NCI-H128 (cell line): Measurements from ENCODE around the gene EFHC2.
"Not testable (repeated sequence)": the region's sequence is repeated elsewhere in the genome, so short reads cannot be mapped to it uniquely, and the experiment has no call there.

ENCODE experiments used
- DNase-seq: peaks from one replicate; lab custom pipeline; 2025; ENCODE audit not compliant: unreplicated experiment; lab: John Stamatoyannopoulos, UW

Gene EFHC2

DNA sequence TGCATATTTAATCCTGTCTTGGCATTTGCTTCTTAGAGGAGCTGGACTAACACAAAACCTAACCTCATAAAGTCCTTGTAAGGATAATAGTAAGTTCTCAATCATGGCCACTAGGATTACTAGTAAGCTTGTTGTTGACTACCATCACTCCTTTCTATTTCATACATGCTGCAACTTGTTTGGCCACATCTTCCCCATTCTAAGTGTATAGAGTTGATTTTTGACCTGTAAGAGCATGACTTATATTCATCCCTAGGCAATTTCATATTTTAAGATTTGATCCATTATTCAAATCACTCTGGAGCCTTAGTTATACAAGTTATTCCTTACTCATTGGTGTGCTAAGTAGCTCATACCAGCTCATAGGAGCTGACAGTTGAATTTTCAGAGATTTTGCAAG lies 109.4 kb downstream of the EFHC2 start:
- DNase-seq, result no peak

DNA sequence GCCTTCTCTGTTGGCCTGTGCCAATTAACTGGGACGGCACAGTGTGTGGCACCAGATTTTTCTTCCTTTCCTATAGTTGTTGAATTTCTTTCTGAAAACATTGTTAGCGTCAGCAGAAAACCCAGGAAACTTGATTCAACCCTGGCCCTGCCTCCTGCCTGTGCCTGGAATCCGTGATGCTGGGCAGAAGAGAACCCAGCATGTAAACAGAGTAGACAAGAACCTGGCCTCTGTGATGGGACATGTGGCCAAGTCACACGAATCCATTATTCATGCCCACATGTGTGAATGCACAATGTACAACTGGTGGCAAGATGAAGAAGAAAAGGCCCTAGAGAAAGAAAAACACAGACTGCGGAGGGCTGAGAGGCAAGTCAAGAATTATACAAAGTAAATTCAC lies 111.4 kb downstream of the EFHC2 start:
- no peak for DNase-seq

DNA sequence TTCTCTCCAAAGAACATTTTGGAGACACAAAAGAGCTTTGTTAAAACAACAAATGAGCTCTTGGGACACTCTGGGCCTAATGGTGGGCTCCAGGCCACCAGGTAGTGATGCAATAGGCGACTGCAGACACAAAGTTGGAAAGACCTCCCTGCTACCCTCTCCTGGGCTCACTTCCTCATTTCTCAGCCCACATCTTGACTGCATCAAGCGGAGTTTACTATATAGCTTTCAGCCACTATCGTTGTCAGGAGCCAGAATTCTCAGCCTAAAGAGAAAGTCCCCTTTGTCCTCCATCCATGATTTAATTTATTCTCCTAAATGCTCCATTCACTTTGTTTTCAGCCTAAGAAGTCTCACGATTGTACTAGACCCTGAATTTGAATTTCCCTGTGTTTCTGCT lies 114.9 kb downstream of the EFHC2 start:
- no peak for DNase-seq

DNA sequence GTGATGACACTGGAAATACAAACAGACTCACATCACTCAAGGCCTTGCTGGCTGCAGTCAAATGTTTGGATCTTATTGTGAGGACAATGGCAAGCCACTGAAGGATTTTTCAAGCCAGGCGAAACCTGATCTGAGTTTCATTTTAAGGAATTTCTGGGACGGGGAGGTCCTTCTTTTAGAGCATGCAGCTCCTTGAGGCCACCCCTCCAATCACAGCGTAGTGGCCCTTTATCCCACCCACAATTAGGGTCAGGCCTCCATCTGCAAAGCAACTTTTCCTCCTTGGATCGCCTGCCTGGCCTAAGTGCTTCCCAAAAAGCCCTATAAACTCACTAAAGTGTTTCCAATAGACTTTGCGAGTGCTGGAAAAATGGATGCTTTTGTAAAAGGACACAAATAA lies 115.5 kb downstream of the EFHC2 start:
- DNase-seq, result no peak

- DNase-seq, result no peak
Measured at GRCh38 chrX:44225667-44226066, 117.8 kb downstream of the EFHC2 start.

DNA sequence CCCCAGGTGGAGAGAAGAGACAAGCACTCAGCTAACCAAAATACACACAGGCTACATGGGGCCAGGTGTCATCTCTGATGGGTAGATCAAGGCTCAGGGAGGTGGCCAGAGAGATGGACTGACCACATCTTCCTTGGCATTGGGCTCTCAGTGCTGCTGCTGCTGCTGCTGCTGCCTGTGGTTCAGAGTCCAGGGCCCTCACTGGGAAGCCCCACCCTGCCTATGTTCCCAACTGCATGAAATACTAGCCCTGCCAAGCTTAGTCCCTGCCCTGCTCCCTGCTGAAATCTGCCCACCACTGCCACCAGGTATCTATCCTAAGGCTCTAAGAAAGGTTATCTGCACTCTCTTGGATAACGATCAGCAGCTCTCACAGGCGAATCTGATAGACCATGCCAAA lies 118.7 kb downstream of the EFHC2 start:
- DNase-seq, result no peak

- no peak for DNase-seq
Measured at GRCh38 chrX:44223150-44223549, 120.3 kb downstream of the EFHC2 start.

DNA sequence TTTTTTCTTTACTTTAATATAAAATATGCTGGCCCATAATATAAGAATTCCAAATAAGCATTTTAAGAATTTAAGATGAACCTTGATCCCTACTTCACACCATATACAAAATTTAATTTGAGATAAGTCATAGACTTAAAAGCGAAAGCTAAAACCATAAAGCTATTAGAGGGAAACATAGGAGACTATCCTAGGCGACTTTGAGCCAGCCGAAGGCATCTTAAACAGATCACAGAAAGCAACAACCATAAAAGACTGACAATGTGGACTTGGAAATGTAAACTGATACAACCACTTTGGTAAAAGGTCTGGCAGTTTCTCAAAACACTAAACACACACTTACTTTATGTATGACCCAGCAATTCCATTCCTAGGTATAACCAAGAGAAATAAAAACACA lies 125.0 kb downstream of the EFHC2 start:
- DNase-seq, result no peak

DNA sequence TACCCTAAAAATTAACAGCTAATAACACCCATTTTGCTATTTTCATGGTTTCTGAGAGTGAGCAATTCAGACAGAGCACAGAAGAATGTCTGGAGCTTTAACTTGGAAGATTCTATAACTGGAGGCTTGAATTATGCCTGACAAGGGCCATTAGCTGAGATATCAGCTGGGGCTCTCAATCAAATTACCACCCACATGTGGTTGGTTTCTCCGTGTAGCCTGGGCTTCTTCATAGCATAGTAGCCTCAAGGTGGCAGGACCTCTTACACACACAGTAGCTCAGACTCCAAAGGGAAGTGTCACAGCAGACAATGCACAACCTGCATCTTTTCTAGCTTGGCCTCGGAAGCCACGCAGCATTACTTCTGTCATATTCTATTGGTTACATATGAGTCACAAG lies 127.3 kb downstream of the EFHC2 start:
- DNase-seq, result no peak

GRCh38 chrX:44203791-44204190 lies 139.7 kb downstream of the EFHC2 start:
- no peak for DNase-seq

DNA sequence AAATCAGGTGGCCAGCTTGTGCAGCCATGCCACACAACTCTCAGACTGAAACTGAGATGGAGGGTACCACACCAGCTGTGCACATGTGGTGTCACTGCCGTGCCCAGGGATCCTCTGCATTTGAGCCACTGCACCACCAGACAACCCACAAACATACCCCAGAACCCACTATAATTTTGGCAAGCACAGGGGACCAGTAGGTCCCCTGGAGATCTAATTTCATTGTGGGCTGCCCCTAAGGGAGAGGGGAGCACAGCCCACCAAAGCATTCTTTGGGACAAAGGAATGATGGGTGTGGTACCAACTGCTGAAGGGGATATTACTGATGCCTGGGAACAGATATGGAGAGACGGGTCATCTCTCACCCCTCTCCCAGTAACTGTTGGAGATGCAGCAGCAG lies 140.9 kb downstream of the EFHC2 start:
- no peak for DNase-seq

- DNase-seq, result no peak
Measured at GRCh38 chrX:44189116-44189515, 154.4 kb downstream of the EFHC2 start.

DNA sequence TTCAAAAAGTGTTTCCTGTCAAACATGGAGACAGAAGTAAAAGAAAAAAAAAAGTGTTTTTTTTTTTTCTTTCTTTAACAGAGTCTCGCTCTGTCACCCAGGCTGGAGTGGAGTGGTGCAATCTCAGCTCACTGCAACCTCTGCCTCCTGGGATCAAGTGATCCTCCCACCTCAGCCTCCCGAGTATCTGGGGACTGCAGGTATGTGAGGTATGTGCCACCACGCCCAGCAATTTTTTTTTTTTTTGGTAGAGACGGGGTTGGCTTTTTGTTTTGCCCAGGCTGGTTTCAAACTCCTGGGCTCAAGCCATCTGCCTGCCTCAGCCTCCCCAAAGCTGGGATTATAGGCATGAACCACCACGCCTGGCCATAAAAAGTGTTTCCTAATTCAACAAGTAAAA lies 155.6 kb downstream of the EFHC2 start:
- DNase-seq, result not testable (repeated sequence)

GRCh38 chrX:44183329-44183728 lies 160.1 kb downstream of the EFHC2 start:
- DNase-seq, result no peak

GRCh38 chrX:44178274-44179053 lies 165.0 kb downstream of the EFHC2 start:
- DNase-seq, result no peak

- DNase-seq, result no peak
Measured at GRCh38 chrX:44175455-44175854, 168.0 kb downstream of the EFHC2 start.

- no peak for DNase-seq
Measured at GRCh38 chrX:44174061-44174460, 169.4 kb downstream of the EFHC2 start.

- no peak for DNase-seq
Measured at GRCh38 chrX:44173219-44173618, 170.3 kb downstream of the EFHC2 start.

DNA sequence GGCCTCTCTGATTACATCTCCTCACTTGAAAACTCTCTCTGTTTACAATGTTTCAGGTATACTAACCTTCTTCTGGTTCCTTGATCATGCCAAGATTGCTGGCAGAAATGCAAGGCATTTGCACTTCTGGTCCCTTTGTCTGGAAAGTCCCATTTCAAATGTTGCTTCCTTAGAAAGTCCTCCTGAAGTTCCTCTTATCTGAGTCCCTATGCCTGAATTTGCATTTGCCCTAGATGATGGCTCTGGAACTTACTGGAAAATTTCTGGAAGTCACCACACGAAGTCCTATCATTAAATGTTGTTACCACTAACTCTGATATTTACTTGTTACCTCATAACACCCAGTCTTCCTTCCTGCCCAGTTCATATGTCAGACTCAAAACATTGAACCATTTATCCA lies 176.4 kb downstream of the EFHC2 start:
- DNase-seq, result no peak

GRCh38 chrX:44162964-44163475 lies 180.5 kb downstream of the EFHC2 start:
- DNase-seq, result no peak

DNA sequence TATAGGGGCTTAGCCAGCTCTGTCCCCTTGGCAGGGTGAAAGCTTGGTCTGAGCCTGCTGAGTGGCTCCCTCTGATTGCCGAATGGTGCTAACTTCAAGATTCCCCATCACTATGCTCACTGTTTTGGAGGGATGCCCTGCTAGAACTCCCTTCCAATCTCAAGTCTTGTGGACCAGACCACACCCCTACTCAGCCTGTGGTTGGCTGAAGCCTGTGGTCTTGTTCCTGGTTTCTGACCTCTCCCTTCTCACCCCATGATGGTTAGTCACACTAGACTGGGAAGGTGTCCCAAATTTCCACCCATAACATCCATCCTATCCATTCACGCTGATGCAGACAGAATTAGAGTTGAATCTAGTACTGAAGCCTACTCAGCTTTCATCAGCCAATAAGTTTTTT lies 185.6 kb downstream of the EFHC2 start:
- no peak for DNase-seq

DNA sequence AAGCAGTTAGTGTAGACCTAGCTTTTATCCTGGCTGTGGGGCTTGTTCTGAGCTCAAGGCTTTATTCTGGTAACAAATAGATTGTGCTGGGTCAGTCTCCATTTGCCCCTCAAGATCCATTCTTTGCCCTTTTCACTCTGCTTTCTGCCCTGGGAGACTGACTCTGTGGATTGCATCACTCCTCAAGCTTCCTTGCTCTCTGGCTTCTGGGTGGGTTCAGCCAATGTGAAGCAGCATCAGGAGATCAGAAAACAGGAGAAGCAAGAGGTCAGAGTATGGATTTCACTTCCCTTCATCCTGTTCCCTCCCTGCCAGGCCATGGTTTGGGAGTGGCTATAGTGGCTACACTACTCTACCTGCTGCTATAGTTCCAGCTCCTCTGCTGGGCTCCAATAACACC lies 186.2 kb downstream of the EFHC2 start:
- DNase-seq, result no peak

- no peak for DNase-seq
Measured at GRCh38 chrX:44156726-44157125, 186.7 kb downstream of the EFHC2 start.
